HG03064 (cell line): ENCODE results near the gene C21orf58.
"Not testable (repeated sequence)": the region's sequence is repeated elsewhere in the genome, so short reads cannot be mapped to it uniquely, and the experiment has no call there.

Experiments
- ATAC-seq: cut with Tn5 transposase; IDR thresholded peaks from one replicate; pipeline ENCODE4 v1.9.1; 2021; ENCODE audit warnings: low read depth; ENCODE audit not compliant: unreplicated experiment

C21orf58 gene

GRCh38 chr21:46323710-46324389 lies at the start of gene C21orf58, which contains the start of gene PCNT:
TSS of gene C21orf58 (minus strand) at chr21:46323870. CDS start at chr21:46322738, 1,132 bp downstream.
TSS of gene PCNT (plus strand) at chr21:46324156. CDS start at chr21:46324229, 73 bp downstream.
- ATAC-seq: peak; percentile 58

GRCh38 chr21:46372947-46373346 lies 49.3 kb upstream of the C21orf58 start:
- ATAC-seq: not testable (repeated sequence)

DNA sequence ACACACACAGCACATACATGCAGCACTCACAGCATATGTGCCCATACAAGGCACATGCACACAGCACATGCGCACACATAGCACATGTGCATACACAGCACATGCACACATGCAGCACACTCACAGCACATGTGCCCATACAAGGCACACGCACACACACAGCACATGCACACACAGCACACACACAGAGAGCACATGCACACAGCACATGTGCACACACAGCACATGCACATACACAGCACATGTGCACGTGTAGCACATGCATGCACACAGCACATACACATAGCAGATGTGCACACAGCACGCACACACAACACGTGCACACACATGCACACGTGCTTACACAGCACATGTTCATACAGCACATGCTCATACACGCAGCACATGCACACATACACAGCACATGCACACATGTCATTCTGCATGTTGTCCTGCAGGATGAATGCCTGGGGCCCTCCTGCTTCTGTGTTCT lies 48.4 kb upstream of the C21orf58 start:
- no peak for ATAC-seq

DNA sequence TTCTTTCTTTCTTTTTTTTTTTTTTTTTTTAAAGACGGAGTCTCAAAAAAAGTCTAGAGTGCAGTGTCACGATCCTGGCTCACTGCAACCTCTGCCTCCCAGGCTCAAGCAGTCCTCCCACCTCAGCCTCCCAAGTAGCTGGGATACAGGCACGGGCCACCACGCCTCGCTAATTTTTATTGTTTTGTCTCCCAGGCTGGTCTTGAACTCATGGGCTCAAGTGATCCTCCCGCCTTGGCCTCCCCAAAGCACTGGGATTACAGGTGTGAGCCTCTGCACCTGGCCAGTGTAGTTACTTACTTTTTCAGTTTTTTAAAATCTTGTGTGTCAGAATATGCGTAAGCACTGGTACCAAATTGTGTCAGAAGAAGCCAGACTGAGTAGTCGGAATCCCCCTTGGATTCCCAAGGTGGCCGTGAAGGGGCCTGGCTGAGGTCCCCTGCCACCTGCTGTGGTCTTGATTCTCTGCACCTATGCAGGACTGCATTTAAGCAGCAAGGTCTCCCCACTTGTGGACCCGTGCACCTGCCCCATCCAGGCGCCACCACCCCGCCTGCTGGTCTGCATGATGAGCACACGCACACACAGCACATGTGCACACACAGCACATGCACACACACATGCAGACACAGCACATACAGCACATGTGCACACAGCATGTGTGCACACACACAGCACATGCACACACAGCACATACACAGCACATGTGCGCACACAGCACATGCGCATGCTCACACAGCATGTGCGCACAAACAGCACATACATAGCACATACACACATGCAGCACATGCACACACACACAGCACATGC lies 47.7 kb upstream of the C21orf58 start:
- no peak for ATAC-seq

- no peak for ATAC-seq
These were observed 46.0 kb upstream of the C21orf58 start for GRCh38 chr21:46369520-46370235.

- ATAC-seq: no peak
These were observed 45.0 kb upstream of the C21orf58 start for GRCh38 chr21:46368533-46369285.

GRCh38 chr21:46366966-46367365 lies 43.3 kb upstream of the C21orf58 start:
- ATAC-seq: no peak

DNA sequence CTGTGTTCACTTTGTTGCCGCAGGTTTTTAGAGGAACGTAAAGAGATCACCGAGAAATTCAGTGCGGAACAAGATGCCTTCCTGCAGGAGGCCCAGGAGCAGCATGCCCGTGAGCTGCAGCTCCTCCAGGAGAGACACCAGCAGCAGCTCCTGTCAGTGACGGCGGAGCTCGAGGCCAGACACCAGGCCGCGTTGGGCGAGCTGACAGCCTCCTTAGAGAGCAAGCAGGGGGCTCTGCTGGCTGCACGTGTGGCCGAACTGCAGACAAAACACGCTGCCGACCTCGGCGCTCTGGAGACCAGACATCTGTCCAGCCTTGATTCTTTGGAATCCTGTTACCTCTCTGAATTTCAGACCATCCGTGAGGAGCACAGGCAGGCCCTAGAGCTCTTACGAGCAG lies 42.9 kb upstream of the C21orf58 start:
- no peak for ATAC-seq

DNA sequence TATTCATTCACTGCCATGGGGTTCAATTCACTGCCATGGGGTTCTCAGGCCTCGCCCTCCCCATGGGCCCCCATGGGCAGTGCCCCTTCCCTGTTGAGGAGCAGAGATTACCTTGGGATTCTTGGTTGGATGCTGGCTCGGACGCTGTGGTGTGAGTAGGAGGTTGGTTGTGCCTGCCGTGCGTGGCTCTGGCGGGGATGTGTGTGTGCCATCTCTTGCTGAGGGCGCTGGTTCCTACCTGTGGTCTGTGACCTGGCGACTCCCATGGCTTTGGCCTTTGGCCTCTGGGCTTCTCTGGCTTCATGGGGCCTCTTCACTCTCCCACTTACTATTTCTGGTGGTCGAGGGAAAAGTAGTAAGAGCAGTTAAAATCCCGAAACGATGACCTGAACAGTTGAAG lies 42.4 kb upstream of the C21orf58 start:
- no peak for ATAC-seq

DNA sequence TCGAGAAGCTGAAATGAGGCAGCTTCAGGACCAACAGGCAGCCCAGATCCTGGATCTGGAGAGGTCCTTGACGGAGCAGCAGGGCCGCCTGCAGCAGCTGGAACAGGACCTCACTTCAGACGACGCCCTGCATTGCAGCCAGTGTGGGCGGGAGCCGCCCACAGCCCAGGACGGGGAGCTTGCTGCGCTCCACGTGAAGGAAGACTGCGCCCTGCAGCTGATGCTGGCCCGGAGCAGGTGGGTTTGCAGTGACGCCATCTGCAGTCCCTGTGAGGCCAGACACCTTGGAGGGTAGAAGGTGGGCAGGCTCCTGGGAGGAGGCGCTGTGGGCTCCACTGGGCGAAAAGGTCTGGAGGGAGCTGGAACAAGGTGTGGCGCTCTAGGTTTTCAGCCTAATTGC lies 40.0 kb upstream of the C21orf58 start:
- ATAC-seq: no peak

DNA sequence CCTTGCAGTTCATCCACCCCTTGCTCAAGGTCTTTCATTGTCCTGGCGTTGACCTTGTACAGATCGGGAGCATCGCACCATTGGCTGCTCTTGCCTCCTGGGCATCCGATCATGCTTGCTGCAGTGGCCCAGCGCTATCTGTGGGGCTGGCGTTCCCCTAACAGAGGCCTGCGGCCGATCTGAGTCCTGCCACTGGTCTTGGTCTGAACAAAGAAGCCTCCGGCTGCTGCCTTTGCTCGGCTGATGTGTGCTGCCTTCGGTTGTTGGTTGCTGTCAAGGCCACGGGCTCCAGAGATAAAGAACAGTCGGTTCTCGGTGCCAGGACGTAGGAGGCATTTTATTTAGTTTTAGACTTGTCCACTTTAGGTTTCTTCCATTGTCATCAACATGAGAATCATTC lies 39.3 kb upstream of the C21orf58 start:
- ATAC-seq: no peak

DNA sequence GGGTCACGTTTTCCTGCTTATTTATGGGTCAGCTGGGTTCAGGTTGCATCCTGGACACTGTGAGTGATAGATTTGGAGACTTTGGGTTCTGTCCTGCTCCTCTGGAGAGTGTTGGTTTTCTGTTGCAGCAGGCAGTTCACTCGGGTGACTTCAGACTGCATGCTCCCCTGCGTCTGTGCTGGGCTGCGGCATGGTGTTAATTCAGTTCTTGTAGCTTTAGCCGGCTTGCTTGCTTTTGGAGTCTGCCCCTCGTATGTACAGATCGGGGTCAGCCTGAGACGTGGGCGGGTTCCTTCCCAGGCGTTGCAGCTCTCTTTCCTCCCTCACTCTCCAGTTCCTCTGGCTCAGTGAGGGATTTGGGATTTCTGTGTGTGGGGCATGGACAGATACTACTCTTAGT lies 38.3 kb upstream of the C21orf58 start:
- no peak for ATAC-seq

- no peak for ATAC-seq
These were observed 37.5 kb upstream of the C21orf58 start for GRCh38 chr21:46361176-46361575.

DNA sequence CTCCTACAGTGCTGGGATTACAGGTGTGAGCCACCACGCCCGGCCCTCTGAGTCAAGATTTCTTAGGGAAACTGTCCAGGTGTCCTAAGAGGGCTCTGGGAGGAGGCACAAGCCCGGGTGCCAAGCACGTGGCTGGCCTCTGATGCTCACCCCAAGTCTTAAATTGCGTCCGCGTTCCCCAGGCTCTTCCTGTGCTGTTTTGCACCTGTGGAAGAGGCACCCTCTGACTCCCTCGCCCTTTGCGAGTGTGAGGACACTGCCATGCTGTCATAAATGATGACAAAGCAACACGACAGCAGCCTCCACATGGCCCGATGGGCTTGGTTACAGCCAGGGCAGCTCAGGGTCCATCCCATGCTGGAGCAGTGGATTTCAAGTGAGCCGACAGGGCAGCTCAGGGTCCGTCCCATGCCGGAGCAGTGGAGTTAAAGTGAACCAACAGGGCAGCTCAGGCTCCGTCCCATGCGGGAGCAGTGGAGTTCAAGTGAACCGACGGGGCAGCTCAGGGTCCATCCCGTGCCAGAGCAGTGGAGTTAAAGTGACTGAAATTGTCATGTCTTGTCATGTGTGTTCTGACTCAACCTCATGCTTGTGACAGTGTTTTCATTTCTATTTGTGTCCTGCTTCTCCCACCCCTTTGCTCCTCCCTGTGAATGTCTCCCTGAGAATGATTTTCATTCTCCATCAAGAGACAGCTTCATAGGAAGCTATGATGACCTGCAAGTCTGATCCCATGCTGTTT lies 34.2 kb upstream of the C21orf58 start:
- no peak for ATAC-seq

GRCh38 chr21:46357335-46357604 lies 33.6 kb upstream of the C21orf58 start:
- no peak for ATAC-seq

- no peak for ATAC-seq
These were observed 33.0 kb upstream of the C21orf58 start for GRCh38 chr21:46356494-46357334.

DNA sequence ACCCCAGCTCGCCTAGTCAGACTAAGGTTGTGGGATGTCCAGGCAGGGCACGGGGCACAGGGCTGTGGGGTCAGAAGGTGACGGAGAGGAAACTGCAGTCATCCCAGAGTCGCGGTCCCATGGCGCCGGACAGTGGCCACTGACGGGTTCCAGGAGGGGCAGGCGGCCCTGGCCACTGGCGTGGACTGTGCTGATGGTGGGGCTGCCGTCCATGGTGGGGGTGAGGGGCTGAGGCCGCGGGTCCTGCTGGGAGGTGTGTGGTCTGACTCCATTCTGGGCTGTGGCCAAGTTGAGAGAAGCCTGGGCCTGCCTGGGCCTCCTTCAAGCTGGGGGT lies 32.3 kb upstream of the C21orf58 start:
- no peak for ATAC-seq

GRCh38 chr21:46355161-46356004 lies 31.7 kb upstream of the C21orf58 start:
- ATAC-seq: no peak
